ENCODE results near the gene CDK5. TPM values are rescaled to one million over a fixed set of nuclear protein-coding genes. Genes with fewer than 3 reads are reported as not detected.
A peak's percentile ranks its signal among the peaks of the same experiment; 100 is the strongest.

Gene CDK5
- total and polyA plus RNA-seq, 12 donors: 15.4 to 29.8 (median 19.7) TPM

GRCh38 chr7:151011097-151011409 is 46.6 kb downstream of the CDK5 start:
- 50 to 53% (median 50%) methylated on average over 1 of the region's 1 CpG for WGBS, 4 donors
- no peaks in the 10 kb centered on the region for H3K9me3 ChIP-seq (replicated peaks in 1 of 3)
- no peak for DNase-seq
- no peak for TF ChIP-seq POLR2A (IDR thresholded peaks at IDR 0.05)
- TF ChIP-seq, protein P1, sequence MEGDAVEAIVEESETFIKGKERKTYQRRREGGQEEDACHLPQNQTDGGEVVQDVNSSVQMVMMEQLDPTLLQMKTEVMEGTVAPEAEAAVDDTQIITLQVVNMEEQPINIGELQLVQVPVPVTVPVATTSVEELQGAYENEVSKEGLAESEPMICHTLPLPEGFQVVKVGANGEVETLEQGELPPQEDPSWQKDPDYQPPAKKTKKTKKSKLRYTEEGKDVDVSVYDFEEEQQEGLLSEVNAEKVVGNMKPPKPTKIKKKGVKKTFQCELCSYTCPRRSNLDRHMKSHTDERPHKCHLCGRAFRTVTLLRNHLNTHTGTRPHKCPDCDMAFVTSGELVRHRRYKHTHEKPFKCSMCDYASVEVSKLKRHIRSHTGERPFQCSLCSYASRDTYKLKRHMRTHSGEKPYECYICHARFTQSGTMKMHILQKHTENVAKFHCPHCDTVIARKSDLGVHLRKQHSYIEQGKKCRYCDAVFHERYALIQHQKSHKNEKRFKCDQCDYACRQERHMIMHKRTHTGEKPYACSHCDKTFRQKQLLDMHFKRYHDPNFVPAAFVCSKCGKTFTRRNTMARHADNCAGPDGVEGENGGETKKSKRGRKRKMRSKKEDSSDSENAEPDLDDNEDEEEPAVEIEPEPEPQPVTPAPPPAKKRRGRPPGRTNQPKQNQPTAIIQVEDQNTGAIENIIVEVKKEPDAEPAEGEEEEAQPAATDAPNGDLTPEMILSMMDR (IDR thresholded peaks at IDR 0.05): no peak
- no peak overlapping the region for H3K27ac ChIP-seq
- no peaks in the 10 kb centered on the region for H3K36me3 ChIP-seq (replicated peaks in 1 of 2)
- peaks cover 15% of the 10 kb centered on the region for H3K27me3 ChIP-seq
- H3K4me1 ChIP-seq (replicated peaks in 1 of 2): no peaks in the 10 kb centered on the region
- H3K4me3 ChIP-seq: no peak overlapping the region
- intact Hi-C loops (cut with DNase I): no loop called here

- H3K36me3 ChIP-seq (replicated peaks in 1 of 2): no peaks in the 10 kb centered on the region
- H3K27me3 ChIP-seq: peaks cover 15% of the 10 kb centered on the region
- TF ChIP-seq, protein P1 (IDR thresholded peaks at IDR 0.05): no peak
- no peak for TF ChIP-seq POLR2A (IDR thresholded peaks at IDR 0.05)
- H3K4me1 ChIP-seq (replicated peaks in 1 of 2): no peaks in the 10 kb centered on the region
- intact Hi-C loops (cut with DNase I): no loop called here
- peak overlapping the region in 1 of 5 donors; percentile 40 for H3K27ac ChIP-seq
- DNase-seq: no peak
- 29 to 52% (median 47%) methylated on average over 6 to 18 of the region's 18 CpGs for WGBS, 4 donors
- H3K9me3 ChIP-seq (replicated peaks in 1 of 3): no peaks in the 10 kb centered on the region
- H3K4me3 ChIP-seq: no peak overlapping the region
These were observed 47.2 kb downstream of the CDK5 start for GRCh38 chr7:151010307-151011096.

DNA sequence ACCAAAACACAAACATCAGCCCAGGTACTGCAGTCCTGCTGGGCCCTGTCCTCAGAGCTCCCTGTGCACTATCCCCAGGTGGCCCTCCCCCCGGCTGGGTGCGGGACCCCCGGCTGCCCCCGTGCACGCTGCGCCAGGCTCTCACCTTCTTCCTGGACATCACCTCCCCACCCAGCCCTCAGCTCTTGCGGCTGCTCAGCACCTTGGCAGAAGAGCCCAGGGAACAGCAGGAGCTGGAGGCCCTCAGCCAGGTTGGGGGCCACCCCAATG is 47.7 kb downstream of the CDK5 start:
- H3K27me3 ChIP-seq: peaks cover 11% of the 10 kb centered on the region
- DNase-seq: no peak
- WGBS, 4 donors: 18 to 100% (median 36%) methylated on average over 1 to 7 of the region's 7 CpGs
- TF ChIP-seq, protein P1 (IDR thresholded peaks at IDR 0.05): no peak
- TF ChIP-seq POLR2A (IDR thresholded peaks at IDR 0.05): no peak
- H3K27ac ChIP-seq: no peak overlapping the region
- no peaks in the 10 kb centered on the region for H3K9me3 ChIP-seq (replicated peaks in 1 of 3)
- intact Hi-C loops (cut with DNase I): no loop called here
- H3K4me1 ChIP-seq (replicated peaks in 1 of 2): no peaks in the 10 kb centered on the region
- H3K36me3 ChIP-seq (replicated peaks in 1 of 2): no peaks in the 10 kb centered on the region
- H3K4me3 ChIP-seq: no peak overlapping the region

DNA sequence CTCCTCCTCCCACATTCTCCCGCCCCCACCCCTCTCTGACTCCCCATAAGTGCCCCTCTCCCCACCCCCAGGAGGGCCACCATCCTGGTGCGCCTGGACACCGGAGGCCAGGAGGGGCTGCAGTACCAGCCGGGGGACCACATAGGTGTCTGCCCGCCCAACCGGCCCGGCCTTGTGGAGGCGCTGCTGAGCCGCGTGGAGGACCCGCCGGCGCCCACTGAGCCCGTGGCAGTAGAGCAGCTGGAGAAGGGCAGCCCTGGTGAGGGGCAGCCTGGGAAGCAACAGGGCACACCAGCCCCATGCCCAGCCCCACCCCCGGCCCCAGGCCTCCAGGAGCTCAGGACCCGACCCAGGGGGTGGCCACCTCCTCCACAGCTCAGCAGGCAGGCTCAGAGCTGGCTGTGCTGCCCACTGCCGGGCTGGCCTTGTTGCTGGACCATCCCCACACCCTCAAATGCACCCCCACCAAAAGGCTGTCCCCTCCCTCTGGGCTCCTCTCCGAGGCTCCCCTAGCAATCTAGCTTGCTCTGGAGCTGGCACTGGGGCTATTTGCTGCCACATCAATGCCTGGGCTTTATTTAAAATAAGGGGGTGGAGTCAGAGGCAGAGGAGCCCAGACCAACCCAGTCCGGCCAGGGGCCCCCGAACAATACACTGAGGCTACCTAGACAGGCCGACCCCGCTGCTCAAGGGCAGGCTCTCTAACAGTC is 48.2 kb downstream of the CDK5 start:
- Histone ChIP-seq H3K4me1 (replicated peaks in 1 of 2) (no peaks in the 10 kb centered on the region), H3K9me3 (replicated peaks in 1 of 3) (no peaks in the 10 kb centered on the region), H3K27me3 (peaks cover 6% of the 10 kb centered on the region), H3K36me3 (replicated peaks in 1 of 2) (no peaks in the 10 kb centered on the region), H3K27ac (no peak overlapping the region), H3K4me3 (no peak overlapping the region)
- no peak for DNase-seq
- intact Hi-C loops (cut with DNase I): no loop called here
- no peak for TF ChIP-seq POLR2A (IDR thresholded peaks at IDR 0.05)
- TF ChIP-seq, protein P1 (IDR thresholded peaks at IDR 0.05): no peak
- 43 to 65% (median 51%) methylated on average over 5 to 22 of the region's 22 CpGs for WGBS, 4 donors

All from adrenal gland (tissue), 12 donors.